Stomach (tissue), 4 donors: ENCODE data around the gene FBXL22.

Experiments used
- POLR2A ChIP-seq, 4 donors: fragments of 450-650 bp; IDR thresholded peaks; one replicate each; pipeline ENCODE4 v1.6.1; 2016; ENCODE audit warnings: antibody characterized with exemption in 4 of 4, control low read depth in 2 of 4, mild to moderate bottlenecking in 1 of 4, moderate library complexity in 1 of 4
- POLR2AphosphoS5 ChIP-seq, 3 donors: sonication (generic); formaldehyde crosslinking; IDR thresholded peaks; one replicate each; pipeline ENCODE4 v1.6.1; 2016; ENCODE audit warnings: antibody characterized with exemption in 3 of 3
- TF ChIP-seq, protein P1 (sequence below), 7 experiments: fragments of 450-650 bp in 4 of 7; fragments of 200-600 bp in 3 of 7; sonication (generic) in 3 of 7; IDR thresholded peaks; one replicate each; pipeline ENCODE4 v1.5.1; 2016 to 2019; ENCODE audit warnings: antibody characterized with exemption in 7 of 7, control low read depth in 2 of 7, mild to moderate bottlenecking in 1 of 7

GRCh38 chr15:63564093-63564492 lies 33.1 kb upstream of the FBXL22 start:
- TF ChIP-seq, protein P1, sequence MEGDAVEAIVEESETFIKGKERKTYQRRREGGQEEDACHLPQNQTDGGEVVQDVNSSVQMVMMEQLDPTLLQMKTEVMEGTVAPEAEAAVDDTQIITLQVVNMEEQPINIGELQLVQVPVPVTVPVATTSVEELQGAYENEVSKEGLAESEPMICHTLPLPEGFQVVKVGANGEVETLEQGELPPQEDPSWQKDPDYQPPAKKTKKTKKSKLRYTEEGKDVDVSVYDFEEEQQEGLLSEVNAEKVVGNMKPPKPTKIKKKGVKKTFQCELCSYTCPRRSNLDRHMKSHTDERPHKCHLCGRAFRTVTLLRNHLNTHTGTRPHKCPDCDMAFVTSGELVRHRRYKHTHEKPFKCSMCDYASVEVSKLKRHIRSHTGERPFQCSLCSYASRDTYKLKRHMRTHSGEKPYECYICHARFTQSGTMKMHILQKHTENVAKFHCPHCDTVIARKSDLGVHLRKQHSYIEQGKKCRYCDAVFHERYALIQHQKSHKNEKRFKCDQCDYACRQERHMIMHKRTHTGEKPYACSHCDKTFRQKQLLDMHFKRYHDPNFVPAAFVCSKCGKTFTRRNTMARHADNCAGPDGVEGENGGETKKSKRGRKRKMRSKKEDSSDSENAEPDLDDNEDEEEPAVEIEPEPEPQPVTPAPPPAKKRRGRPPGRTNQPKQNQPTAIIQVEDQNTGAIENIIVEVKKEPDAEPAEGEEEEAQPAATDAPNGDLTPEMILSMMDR (IDR thresholded peaks at IDR 0.05), result no peak
- TF ChIP-seq POLR2A (IDR thresholded peaks at IDR 0.05) (no peak), POLR2AphosphoS5 (IDR thresholded peaks at IDR 0.05) (no peak)
